GM19438 (cell line): Measurements from ENCODE around the gene TRAM2.
A peak's percentile ranks its signal among the peaks of the same experiment; 100 is the strongest.
"Not testable (repeated sequence)": the region's sequence is repeated elsewhere in the genome, so short reads cannot be mapped to it uniquely, and the experiment has no call there.

Source experiments
- ATAC-seq: cut with Tn5 transposase; IDR thresholded peaks from one replicate; pipeline ENCODE4 v1.9.1; 2021; ENCODE audit warnings: low read depth; ENCODE audit not compliant: unreplicated experiment

Gene TRAM2

GRCh38 chr6:52497652-52498408 lies 79.0 kb downstream of the TRAM2 start:
- peak; percentile 61 for ATAC-seq

- ATAC-seq: no peak
Observed at GRCh38 chr6:52496631-52497030, 80.2 kb downstream of the TRAM2 start.

- no peak for ATAC-seq
Observed at GRCh38 chr6:52495922-52496321, 80.9 kb downstream of the TRAM2 start.

GRCh38 chr6:52494298-52495072 lies 82.4 kb downstream of the TRAM2 start:
- ATAC-seq: no peak

- ATAC-seq: no peak
Observed at GRCh38 chr6:52493669-52494068, 83.2 kb downstream of the TRAM2 start.

GRCh38 chr6:52491203-52492069 lies 85.4 kb downstream of the TRAM2 start:
- peak; percentile 67 for ATAC-seq

GRCh38 chr6:52489881-52490280 lies 87.0 kb downstream of the TRAM2 start:
- no peak for ATAC-seq

- no peak for ATAC-seq
Observed at GRCh38 chr6:52483671-52484003, 93.2 kb downstream of the TRAM2 start.

- no peak for ATAC-seq
Observed at GRCh38 chr6:52482903-52483670, 93.8 kb downstream of the TRAM2 start.

- ATAC-seq: no peak
Observed at GRCh38 chr6:52475307-52475706, 101.6 kb downstream of the TRAM2 start.

GRCh38 chr6:52474173-52474572 lies 102.7 kb downstream of the TRAM2 start:
- no peak for ATAC-seq

- ATAC-seq: not testable (repeated sequence)
Observed at GRCh38 chr6:52461194-52461593, 115.7 kb downstream of the TRAM2 start.

GRCh38 chr6:52457096-52457495 lies 119.8 kb downstream of the TRAM2 start:
- ATAC-seq: no peak

- no peak for ATAC-seq
Observed at GRCh38 chr6:52454556-52454955, 122.3 kb downstream of the TRAM2 start.
